ENCODE results near the gene AQP6.

The AQP6 gene

DNA sequence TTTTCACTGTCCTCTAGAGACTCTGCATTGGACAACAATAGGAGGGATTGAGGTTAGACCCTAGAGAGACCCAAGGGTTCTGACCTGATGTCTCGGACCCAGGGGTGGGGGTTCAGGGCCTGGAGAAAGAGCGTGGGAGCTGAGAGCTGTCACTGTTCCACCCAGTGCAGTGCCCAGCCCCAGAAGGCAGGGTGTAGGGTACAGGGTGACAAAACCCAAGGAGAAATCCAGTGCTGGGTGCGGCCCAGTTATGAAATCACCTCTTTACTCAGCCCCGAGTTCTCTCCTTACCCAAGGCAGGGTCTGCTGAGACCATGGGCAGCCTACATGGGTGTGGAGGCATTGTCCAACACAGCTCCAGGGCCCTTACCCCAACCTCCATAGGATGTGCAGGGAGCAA is 19.6 kb upstream of the AQP6 start:
- TF ChIP-seq SIN3A (IDR thresholded peaks at IDR 0.05; ENCODE audit: borderline replicate concordance, insufficient read depth, low read length) (no peak), TAF1 (IDR thresholded peaks at IDR 0.05; ENCODE audit: borderline replicate concordance, insufficient read depth, low read length) (no peak)

DNA sequence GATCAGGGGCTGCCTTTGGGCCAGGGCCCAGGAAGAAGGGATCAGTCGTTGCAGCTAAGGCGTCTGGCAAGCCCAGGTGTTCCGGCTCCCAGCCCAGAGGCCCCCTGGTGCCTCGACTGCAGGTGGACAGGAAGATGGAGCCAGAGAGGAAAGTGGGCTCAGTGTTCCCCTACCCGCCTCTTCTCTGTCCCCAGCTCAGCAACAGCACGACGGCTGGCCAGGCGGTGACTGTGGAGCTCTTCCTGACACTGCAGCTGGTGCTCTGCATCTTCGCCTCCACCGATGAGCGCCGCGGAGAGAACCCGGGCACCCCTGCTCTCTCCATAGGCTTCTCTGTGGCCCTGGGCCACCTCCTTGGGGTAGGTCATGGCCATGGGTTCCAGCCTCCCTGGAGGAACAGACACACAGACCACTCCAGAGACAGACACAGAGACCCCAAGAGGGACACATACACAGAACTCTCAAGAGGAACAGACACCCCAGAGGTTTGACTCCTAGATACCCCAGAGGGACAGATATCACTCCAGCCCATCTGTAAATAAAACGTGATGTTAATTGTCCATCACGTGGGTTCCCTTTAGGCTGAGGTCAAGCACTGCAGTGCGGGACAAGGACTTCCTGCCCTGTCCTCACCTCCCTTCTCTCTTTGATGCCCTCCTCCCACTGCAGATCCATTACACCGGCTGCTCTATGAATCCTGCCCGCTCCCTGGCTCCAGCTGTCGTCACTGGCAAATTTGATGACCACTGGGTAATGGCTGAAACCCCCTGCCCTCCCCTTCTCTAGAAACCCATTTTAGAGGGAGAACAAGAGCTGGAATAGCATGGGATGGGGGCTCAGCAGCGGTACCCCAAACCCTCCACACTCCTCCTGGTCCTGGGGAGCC is 18.5 kb upstream of the AQP6 start:
- no peak for TF ChIP-seq TAF1 (IDR thresholded peaks at IDR 0.05; ENCODE audit: borderline replicate concordance, insufficient read depth, low read length)

DNA sequence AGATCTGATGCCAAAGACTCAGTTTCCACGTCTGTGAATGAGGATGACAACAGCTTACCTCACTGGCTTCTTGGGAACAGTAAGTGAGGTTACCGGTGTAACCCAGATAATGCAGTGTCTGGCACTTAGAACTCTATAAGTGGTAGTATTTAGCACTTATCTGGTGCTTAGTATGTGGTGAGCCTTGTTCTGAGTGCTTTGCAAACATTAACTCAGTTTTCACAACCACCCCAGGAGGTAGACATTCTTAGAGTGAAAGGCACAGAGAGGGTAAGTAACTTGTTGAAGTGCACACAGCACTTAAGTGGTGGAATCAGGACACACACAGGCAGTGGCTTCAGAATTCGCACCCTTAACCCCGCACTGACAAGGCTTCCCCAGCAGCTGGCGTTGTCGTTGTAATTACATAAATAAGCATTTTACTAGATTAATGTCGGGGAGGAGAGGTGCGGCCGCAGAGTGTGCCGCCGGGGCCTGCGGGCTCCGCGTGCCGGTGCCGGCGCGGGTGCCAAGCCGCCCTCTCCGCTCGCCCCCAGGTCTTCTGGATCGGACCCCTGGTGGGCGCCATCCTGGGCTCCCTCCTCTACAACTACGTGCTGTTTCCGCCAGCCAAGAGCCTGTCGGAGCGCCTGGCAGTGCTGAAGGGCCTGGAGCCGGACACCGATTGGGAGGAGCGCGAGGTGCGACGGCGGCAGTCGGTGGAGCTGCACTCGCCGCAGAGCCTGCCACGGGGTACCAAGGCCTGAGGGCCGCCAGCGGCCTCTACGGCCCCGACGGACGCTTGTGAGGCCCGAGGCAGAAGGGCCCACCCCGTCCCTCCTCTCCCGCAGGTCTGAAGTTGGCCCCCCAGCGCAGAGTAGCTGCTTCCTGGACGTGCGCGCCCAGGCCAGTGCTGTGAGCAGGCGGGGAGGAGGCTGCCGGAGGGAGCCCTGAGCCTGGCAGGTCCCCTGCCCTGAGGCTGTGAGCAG is 17.6 kb upstream of the AQP6 start:
- no peak for TF ChIP-seq TAF1 (IDR thresholded peaks at IDR 0.05; ENCODE audit: borderline replicate concordance, insufficient read depth, low read length)
- no peak for TF ChIP-seq SIN3A (IDR thresholded peaks at IDR 0.05; ENCODE audit: borderline replicate concordance, insufficient read depth, low read length)
- TF ChIP-seq, protein P1, sequence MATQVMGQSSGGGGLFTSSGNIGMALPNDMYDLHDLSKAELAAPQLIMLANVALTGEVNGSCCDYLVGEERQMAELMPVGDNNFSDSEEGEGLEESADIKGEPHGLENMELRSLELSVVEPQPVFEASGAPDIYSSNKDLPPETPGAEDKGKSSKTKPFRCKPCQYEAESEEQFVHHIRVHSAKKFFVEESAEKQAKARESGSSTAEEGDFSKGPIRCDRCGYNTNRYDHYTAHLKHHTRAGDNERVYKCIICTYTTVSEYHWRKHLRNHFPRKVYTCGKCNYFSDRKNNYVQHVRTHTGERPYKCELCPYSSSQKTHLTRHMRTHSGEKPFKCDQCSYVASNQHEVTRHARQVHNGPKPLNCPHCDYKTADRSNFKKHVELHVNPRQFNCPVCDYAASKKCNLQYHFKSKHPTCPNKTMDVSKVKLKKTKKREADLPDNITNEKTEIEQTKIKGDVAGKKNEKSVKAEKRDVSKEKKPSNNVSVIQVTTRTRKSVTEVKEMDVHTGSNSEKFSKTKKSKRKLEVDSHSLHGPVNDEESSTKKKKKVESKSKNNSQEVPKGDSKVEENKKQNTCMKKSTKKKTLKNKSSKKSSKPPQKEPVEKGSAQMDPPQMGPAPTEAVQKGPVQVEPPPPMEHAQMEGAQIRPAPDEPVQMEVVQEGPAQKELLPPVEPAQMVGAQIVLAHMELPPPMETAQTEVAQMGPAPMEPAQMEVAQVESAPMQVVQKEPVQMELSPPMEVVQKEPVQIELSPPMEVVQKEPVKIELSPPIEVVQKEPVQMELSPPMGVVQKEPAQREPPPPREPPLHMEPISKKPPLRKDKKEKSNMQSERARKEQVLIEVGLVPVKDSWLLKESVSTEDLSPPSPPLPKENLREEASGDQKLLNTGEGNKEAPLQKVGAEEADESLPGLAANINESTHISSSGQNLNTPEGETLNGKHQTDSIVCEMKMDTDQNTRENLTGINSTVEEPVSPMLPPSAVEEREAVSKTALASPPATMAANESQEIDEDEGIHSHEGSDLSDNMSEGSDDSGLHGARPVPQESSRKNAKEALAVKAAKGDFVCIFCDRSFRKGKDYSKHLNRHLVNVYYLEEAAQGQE (IDR thresholded peaks at IDR 0.05; ENCODE audit: insufficient read depth in 1 of 2, low read depth in 2 of 2, low read length in 2 of 2), result no peak

DNA sequence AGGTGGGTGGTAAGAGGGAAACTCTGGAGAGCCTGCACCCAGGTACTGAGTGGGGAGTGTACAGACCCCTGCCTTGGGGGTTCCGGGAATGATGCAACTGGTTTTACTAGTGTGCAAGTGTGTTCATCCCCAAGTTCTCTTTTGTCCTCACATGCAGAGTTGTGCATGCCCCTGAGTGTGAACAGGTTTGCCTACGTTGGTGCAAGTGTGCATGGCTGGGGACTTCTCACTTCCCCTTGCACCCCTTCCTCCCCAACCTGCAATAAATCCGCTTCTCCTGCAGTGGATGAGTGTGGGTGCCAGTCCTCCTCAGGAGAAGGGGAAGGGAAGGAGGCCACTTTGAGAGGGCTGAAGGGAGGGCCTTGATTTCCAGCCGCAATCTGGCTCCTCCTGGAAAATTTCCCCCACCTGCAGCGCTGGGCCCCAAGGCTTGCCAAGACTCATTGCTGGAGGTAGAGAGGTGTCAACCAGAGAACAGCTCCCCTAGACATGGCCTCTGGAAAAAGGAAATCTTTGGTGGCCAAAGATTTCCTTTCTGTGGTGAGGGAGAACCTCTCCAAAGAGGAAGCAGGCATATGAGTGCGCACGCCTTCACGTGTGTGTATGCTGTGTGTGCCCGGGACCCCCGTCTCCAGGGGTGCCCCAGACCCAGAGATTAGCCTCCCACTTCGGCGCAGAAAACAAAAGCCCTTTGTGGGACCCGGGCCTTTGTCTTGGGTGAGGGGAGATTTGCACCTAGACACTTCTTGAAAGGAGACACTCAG is 16.7 kb upstream of the AQP6 start:
- TF ChIP-seq, protein P1 (IDR thresholded peaks at IDR 0.05; ENCODE audit: insufficient read depth in 1 of 2, low read depth in 2 of 2, low read length in 2 of 2), result no peak
- no peak for TF ChIP-seq TAF1 (IDR thresholded peaks at IDR 0.05; ENCODE audit: borderline replicate concordance, insufficient read depth, low read length)
- TF ChIP-seq FOXP2 (optimal IDR thresholded peaks at IDR 0.05; ENCODE audit: borderline replicate concordance, extremely low read depth, extremely low read length, insufficient read depth), result no peak
- no peak for TF ChIP-seq POLR2AphosphoS5 (IDR thresholded peaks at IDR 0.05; ENCODE audit: low read depth, low read length)
- TF ChIP-seq SIN3A (IDR thresholded peaks at IDR 0.05; ENCODE audit: borderline replicate concordance, insufficient read depth, low read length), result no peak

DNA sequence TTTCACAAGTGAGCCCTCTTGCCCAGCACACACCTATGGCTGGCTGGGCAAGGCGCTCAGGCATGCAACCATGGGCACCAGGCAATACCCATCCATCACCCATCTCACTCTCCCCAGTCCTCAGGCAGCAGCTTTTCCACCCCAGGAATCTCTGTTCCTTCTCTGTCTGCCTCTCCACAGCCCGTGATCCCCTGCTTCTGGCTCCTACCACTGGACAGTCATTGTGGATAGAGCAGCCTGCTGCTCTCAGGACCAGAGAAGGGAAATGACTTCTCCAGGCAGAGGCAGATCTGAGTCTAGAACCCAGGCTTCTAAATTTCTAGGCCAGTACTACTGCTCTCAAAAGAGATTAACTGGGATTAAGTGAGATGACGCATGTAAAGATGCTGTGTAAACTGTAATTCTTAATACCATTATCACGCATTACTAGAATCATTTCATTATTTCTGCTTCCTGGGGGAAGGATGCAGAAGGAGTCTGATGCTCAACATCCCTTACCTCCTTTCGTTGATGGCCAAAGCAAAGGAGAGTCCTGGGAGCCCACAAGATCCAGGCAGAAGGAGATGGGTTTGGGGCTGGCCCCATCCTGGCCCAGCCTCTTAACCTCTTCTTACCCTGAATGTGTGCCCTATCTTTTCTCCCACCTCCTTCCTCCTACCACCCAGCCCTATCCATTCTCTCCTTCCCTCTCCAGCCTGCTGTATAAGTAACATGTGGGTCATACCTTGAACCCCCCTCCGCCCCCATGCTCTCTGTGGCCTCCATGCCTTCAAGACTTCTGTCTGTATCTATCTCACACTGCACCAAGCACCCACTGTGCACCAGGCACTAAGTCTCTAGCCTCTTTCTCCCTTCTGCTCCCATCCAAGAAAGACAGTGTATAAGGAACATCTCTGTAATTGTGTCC is 15.8 kb upstream of the AQP6 start:
- TF ChIP-seq FOXP2 (optimal IDR thresholded peaks at IDR 0.05; ENCODE audit: borderline replicate concordance, extremely low read depth, extremely low read length, insufficient read depth) (no peak), TAF1 (IDR thresholded peaks at IDR 0.05; ENCODE audit: borderline replicate concordance, insufficient read depth, low read length) (no peak), POLR2AphosphoS5 (IDR thresholded peaks at IDR 0.05; ENCODE audit: low read depth, low read length) (no peak), SIN3A (IDR thresholded peaks at IDR 0.05; ENCODE audit: borderline replicate concordance, insufficient read depth, low read length) (no peak)
- TF ChIP-seq, protein P1 (IDR thresholded peaks at IDR 0.05; ENCODE audit: insufficient read depth in 1 of 2, low read depth in 2 of 2, low read length in 2 of 2), result no peak
